ENCODE results near the gene GPR152. TPM values are rescaled to one million over a fixed set of nuclear protein-coding genes. Genes with fewer than 3 reads are reported as not detected.
A peak's percentile ranks its signal among the peaks of the same experiment; 100 is the strongest.

GPR152 gene
- total RNA-seq, 1 experiment from 2014 or later, result not detected

DNA sequence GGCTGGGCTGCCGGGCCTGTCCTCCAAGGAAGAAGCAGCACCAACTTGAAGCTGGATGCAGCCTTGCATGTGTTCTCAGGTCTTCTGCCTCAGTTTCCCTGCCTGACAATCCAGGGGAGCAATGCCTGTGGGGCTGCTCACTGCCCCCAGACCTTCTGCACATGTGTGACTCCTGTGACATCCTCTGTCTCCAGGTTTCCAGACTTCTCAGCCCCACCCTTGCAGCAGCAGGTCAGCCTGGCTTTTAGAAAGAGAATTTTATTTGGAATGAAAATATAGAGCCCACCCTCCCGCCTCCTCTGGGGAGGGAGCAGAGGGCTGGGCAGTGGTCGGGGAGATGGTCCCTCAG is 14.7 kb downstream of the GPR152 start (continued):
- TF ChIP-seq YY1 (IDR thresholded peaks at IDR 0.05; ENCODE audit: extremely low read depth, insufficient replicate concordance, low read depth, low read length), result no peak
- TF ChIP-seq, protein P1, sequence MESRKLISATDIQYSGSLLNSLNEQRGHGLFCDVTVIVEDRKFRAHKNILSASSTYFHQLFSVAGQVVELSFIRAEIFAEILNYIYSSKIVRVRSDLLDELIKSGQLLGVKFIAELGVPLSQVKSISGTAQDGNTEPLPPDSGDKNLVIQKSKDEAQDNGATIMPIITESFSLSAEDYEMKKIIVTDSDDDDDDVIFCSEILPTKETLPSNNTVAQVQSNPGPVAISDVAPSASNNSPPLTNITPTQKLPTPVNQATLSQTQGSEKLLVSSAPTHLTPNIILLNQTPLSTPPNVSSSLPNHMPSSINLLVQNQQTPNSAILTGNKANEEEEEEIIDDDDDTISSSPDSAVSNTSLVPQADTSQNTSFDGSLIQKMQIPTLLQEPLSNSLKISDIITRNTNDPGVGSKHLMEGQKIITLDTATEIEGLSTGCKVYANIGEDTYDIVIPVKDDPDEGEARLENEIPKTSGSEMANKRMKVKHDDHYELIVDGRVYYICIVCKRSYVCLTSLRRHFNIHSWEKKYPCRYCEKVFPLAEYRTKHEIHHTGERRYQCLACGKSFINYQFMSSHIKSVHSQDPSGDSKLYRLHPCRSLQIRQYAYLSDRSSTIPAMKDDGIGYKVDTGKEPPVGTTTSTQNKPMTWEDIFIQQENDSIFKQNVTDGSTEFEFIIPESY (IDR thresholded peaks at IDR 0.05; ENCODE audit: extremely low read depth, insufficient replicate concordance, low read length), result no peak
- TF ChIP-seq, protein P2, sequence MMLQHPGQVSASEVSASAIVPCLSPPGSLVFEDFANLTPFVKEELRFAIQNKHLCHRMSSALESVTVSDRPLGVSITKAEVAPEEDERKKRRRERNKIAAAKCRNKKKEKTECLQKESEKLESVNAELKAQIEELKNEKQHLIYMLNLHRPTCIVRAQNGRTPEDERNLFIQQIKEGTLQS (IDR thresholded peaks at IDR 0.05), result no peak
- TF ChIP-seq ZFX (IDR thresholded peaks at IDR 0.05), result no peak
- TF ChIP-seq FOSL1 (IDR thresholded peaks at IDR 0.05; ENCODE audit: low read depth), result no peak

DNA sequence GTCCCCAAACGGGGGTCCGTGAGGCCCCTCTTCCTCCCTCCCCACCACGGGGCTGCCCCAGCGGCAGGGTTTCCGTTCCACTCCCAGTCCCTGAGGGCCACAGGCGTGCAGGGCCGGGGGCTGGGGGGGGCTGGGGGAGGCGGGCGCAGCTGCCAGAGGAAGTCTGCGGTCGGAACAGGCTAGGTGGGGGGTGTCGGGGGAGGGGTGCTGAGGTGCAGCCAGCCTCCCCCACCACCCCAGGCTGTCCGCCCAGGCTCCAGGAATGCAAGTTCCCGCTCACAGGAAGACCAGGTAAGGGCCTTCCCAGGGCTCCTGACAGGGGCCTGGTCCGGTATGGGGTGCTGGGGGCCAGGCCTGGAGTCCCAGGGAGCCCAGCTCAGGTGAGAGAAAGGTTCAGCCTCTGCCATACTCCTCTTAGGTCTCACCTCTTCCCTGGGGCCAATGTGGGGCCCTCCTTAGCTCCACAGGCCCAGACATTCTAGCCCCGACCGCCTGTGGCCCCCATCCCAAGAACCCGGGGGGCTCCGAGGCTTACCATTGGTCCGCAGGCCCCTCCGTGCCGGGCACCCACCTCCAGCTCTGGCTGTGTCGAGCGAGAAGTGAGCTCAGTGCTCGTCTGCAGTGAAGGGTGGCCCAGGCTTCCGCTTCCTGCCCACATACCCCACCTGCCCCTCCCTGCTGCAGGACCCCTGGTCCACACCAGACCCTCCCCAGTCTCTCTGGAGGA is 15.3 kb downstream of the GPR152 start, which contains the start of gene PTPRCAP:
TSS of gene PTPRCAP (minus strand) at position 601 of the 727 bp plus-strand sequence. CDS start at position 538, 63 bp downstream.
- Histone ChIP-seq H3K36me3 (ENCODE audit: control insufficient read depth in 1 of 2, insufficient read depth in 2 of 2, low read length in 2 of 2) (peaks cover 7 to 10% of the 10 kb centered on the region in 2 experiments; a peak in 3 of 4 replicates), H3K9ac (ENCODE audit: low read length) (no peak within 1 kb of the TSS), H3K4me2 (ENCODE audit: low read length) (no peak within 1 kb of the TSS), H3K4me3 (replicated peaks in 1 of 2; ENCODE audit: low read depth in 1 of 2, low read length in 2 of 2) (no peak within 1 kb of the TSS), H2AFZ (ENCODE audit: low read depth, low read length, poor library complexity, severe bottlenecking) (no peak within 1 kb of the TSS), H3K79me2 (ENCODE audit: insufficient read depth, low read length) (no peaks in the 10 kb centered on the region), H4K20me1 (ENCODE audit: insufficient read depth) (no peaks in the 10 kb centered on the region), H3K4me1 (ENCODE audit: control insufficient read depth in 1 of 2, insufficient read depth in 2 of 2, low read length in 2 of 2) (peaks cover 0 to 20% of the 10 kb centered on the region in 2 experiments; a peak in 3 of 4 replicates), H3K27me3 (ENCODE audit: insufficient read depth, low read length) (no peaks in the 10 kb centered on the region), H3K27ac (ENCODE audit: low read depth, low read length) (peak within 1 kb of the TSS; percentile 8; the same call in 1 of the 2 replicates), H3K9me3 (ENCODE audit: control insufficient read depth in 1 of 2, insufficient read depth in 1 of 2, low read depth in 1 of 2, low read length in 2 of 2) (no peaks in the 10 kb centered on the region), H3K9me2 (ENCODE audit: insufficient read depth) (no peaks in the 10 kb centered on the region)
- ATAC-seq (no peak), DNase-seq (ENCODE audit: low read depth, low spot score) (no peak)
- ChIA-PET POLR2A (interaction anchor here (0.6 kb wide), 1 partner anchor 9 kb away, joined by 4 read pairs; the partner anchor contains the start of gene RPS6KB2), CTCF (no interaction called here), RAD21 (ENCODE audit: low non-redundant PET in 1 of 2, low total read pairs in 2 of 2, uncharacterized antibody in 2 of 2, unreplicated experiment in 2 of 2) (no interaction called here)
- intact Hi-C loops (cut with micrococcal nuclease), result no loop called here
- no TSS peak for BruUV-seq (replicated peaks)
- TF ChIP-seq EZH2 (IDR thresholded peaks at IDR 0.05), result no peak
- TF ChIP-seq POLR2AphosphoS5 (IDR thresholded peaks at IDR 0.05; ENCODE audit: low read depth, low read length), result no peak
- TF ChIP-seq RAD21 (IDR thresholded peaks at IDR 0.05; ENCODE audit: low read depth), result no peak
- TF ChIP-seq YY1 (IDR thresholded peaks at IDR 0.05; ENCODE audit: extremely low read depth, insufficient replicate concordance, low read depth, low read length), result no peak
- no peak for TF ChIP-seq JUND (IDR thresholded peaks at IDR 0.05)
- TF ChIP-seq, protein P3, sequence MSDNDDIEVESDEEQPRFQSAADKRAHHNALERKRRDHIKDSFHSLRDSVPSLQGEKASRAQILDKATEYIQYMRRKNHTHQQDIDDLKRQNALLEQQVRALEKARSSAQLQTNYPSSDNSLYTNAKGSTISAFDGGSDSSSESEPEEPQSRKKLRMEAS (IDR thresholded peaks at IDR 0.05), result no peak
- TF ChIP-seq ZFX (IDR thresholded peaks at IDR 0.05), result no peak
- no peak for TF ChIP-seq SRF (IDR thresholded peaks at IDR 0.05; ENCODE audit: low read depth)
- TF ChIP-seq, protein P1 (IDR thresholded peaks at IDR 0.05; ENCODE audit: extremely low read depth, insufficient replicate concordance, low read length), result no peak
- TF ChIP-seq SIN3A (IDR thresholded peaks at IDR 0.05; ENCODE audit: low read depth), result no peak
- TF ChIP-seq, protein P4, sequence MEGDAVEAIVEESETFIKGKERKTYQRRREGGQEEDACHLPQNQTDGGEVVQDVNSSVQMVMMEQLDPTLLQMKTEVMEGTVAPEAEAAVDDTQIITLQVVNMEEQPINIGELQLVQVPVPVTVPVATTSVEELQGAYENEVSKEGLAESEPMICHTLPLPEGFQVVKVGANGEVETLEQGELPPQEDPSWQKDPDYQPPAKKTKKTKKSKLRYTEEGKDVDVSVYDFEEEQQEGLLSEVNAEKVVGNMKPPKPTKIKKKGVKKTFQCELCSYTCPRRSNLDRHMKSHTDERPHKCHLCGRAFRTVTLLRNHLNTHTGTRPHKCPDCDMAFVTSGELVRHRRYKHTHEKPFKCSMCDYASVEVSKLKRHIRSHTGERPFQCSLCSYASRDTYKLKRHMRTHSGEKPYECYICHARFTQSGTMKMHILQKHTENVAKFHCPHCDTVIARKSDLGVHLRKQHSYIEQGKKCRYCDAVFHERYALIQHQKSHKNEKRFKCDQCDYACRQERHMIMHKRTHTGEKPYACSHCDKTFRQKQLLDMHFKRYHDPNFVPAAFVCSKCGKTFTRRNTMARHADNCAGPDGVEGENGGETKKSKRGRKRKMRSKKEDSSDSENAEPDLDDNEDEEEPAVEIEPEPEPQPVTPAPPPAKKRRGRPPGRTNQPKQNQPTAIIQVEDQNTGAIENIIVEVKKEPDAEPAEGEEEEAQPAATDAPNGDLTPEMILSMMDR (IDR thresholded peaks at IDR 0.05 in 2 of 3, conservative IDR thresholded peaks at IDR 0.05 in 1 of 3; ENCODE audit: borderline replicate concordance in 1 of 3, insufficient read depth in 1 of 3, low read depth in 2 of 3, low read length in 2 of 3), result no peak
- no peak for TF ChIP-seq TCF7L2 (IDR thresholded peaks at IDR 0.05; ENCODE audit: borderline replicate concordance, extremely low read depth, insufficient read depth, insufficient read length)

All from HCT116 (cell line).